ENCODE measurements around the gene DACT3.

GRCh38 chr19:46693760-46694159 is 32.8 kb upstream of the DACT3 start:
- TF ChIP-seq CTCF (conservative IDR thresholded peaks at IDR 0.05; ENCODE audit: low read depth, low read length) (no peak), EZH2 (IDR thresholded peaks at IDR 0.05; ENCODE audit: low read length, unreplicated experiment) (no peak)
